GM04504 (cell line): ENCODE results near the gene B4GALNT3.

Experiments
- DNase-seq: peaks from one replicate; pipeline ENCODE4 v3.0.0-alpha.2; 2012; ENCODE audit warnings: low read depth

Gene B4GALNT3

DNA sequence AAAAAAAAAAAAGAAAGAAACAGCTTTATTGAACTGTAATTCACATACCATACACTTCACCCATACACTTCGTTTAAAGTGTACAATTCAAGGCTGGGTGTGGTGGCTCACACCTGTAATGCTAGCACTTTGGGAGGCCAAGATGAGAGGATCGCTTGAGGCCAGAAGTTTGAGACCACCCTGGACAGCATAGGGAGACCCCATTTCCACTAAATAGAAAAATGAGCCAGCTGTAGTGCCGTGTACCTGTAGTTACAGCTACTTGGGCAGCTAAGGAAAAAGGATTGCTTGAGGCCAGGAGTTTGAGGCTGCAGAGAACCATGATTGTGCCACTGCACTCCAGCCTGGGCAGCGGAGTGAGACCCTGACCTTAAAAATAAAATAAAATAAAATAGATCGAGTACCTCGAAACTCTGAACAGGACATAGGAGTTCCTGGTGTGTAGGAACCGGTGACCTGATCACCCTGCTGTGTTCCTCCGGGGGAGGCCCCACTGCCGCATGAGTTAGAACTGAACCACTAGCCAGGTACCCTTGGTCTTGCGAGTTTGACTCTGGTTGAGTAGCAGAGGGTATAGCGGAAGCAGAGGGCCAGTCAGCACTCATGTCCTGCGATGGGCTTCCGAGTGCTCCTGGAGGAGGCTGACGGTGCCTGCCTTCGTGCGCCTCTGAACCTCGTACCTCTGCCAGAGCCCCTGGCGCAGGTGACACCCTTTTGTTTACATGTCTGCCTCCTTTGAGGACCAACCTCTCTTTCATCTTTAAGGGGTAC lies 80.0 kb downstream of the B4GALNT3 start:
- no peak for DNase-seq

DNA sequence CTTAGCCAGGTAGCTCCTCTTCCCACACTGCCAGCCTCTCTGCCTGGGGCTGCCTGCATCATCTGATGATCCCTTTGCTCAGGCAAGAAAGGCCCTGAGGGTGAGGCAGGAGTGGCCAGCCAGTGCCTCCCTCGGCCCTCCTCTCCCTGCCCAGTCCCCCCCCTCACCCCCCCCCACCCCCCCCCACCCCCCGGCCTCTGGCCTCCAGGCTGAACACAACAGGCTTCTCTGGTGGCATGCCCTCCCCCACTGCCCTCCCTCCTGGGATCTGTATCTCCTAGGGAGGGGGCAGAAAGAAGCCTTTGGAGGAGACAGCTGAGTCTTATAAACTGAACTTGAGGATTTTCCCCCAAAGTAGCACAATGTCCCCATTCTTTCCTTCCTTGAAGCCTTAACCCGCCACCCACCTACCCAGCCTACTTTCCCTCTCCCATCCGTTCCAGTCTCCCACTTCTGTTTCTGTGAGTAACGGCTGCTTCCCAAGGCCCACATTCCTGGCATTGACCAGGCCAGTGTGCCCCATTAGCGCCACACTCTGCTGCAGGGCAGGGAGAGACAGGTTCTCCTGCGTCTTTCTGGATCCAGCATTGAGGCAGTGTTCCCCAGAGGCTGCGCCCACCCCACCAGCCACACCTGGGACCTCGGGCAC lies 82.1 kb downstream of the B4GALNT3 start:
- DNase-seq = no peak

DNA sequence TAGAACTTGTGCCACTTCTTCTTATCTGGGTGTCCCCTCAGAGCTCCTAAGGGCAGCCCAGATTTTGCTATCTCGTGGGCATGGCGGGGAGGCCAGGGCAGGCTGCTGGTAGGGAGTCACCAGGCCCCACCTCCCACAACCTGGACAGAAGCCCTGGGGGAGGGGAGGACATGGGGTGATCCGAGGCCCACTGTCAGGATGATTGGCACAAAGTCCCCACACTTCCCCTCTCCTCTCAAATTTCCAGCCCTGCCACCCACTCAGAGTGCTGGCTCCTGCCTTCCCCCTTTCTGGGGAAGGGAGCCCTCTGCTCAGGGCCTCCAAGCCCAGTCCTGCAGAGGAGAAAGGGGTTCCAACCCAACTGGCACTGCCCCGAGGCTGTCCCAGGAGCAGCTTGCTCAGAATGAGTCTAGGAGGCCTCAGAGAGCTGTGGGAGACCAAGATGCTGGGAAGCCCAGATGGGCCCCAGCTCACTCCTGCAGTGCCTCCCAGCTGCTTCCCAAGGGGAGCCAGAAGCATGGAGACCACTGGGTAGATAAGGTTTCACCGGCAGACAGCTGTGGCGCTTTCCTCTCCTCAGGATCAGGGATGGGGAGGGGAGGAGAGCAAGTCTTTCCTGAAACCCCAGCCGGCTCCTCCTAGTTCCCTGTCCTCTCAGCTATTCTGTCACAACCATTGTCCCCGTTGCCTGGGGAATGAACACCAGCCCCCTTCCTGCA lies 82.8 kb downstream of the B4GALNT3 start:
- DNase-seq = no peak

DNA sequence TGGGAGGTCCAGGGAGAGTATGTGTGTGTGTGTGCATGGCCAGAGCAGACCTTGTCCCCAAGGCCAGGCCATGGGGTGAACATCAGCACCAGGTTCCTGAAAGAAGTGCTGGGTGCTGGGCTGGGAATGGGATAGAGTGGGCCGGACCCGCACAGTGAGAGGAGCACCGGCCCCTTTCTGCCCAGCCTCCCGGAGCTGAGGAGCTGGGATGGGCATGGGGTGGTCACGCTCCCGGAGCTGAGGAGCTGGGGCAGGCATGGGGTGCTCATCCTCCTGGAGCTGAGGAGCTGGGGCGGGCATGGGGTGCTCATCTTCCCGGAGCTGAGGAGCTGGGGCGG lies 83.3 kb downstream of the B4GALNT3 start:
- no peak for DNase-seq

DNA sequence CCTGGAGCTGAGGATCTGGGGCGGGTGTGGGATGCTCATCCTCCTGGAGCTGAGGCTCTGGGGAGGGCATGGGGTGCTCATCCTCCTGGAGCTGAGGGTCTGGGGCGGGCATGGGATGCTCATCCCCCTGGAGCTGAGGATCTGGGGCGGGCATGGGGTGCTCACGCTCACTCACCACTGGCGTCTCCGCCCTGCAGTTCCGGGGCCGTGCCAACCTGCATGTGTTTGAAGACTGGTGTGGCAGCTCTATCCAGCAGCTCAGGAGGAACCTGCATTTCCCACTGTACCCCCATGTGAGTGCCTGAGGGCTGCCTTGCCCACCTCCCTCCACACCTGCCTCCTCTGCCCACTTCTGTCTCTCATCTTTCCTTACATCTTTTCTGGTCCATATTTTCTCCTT lies 84.4 kb downstream of the B4GALNT3 start:
- DNase-seq = no peak

DNA sequence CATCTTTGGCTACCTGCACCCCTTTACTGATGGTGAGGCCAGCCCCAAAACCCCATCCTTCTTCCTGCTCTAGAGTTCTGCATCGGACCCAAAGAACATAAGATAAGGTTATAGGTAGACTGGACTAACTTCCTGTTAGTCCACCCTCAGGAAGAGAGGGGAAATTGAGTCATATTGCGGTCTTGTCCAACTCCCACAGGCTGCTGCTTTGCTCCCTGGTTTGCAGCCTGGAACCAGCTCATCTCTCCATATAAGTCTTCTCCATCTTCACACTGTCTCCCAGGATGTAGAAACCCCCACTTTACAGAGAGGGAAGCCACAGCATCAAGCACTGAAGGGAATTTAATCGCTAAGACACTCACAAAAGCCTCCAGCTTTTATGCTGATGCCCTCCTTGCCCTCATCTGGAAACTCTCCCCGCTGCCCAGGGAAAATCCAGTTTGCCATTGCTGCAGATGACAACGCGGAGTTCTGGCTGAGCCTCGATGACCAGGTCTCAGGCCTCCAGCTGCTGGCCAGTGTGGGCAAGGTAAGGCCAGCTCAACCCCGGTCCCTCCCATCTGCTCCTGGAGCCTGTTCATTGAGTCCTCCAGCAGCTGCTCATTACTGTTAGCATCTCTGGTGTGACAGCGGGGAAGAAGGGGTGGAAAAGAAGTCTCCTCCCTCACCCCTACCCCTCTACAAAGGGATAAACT lies 85.3 kb downstream of the B4GALNT3 start:
- no peak for DNase-seq

DNA sequence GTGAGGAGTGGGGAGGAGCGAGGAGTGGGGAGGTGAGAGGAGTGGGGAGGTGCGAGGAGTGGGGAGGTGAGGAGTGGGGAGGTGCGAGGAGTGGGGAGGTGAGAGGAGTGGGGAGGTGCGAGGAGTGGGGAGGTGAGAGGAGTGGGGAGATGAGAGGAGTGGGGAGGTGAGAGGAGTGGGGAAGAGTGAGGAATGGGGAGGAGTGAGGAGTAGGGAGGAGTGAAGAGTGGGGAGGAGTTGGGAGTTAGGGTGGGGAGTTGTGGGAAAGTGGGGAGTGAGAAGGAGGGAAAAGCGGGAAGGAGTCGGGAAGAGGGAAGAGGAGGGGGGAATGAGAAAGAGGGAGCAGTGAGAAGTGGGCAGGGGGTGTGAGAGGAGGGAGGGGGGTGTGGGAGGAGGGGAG lies 86.1 kb downstream of the B4GALNT3 start:
- DNase-seq = no peak

DNA sequence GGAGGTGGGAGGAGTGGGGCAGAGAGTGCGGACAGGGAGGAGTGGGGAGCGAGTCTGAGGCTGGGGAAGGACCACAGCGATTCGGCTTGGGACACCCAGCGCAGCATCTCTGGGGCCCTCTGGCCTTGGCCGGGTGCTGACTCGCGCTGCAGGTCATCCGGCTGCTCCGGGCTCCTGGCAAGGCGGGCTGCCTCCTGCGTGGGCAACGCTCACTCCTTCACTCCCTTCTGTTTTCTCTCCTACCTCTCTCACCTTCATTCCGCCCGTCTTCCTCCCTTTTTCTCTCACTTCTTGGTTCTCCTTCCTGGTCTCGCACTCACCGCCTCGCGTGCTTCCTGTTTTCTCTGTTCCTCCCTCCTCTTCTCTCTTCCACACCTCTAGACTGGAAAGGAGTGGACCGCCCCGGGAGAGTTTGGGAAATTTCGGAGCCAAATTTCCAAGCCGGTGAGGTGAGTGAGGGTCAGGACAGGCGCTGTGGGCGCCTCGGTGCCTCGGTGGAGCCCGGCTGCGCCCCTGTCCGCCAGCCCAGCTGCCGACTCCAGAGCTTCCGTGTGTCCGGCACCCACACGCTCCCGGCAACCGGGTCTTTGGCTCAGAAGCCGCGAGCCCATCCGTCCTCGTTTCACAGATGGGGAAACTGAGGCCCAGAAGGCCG lies 86.7 kb downstream of the B4GALNT3 start:
- no peak for DNase-seq

DNA sequence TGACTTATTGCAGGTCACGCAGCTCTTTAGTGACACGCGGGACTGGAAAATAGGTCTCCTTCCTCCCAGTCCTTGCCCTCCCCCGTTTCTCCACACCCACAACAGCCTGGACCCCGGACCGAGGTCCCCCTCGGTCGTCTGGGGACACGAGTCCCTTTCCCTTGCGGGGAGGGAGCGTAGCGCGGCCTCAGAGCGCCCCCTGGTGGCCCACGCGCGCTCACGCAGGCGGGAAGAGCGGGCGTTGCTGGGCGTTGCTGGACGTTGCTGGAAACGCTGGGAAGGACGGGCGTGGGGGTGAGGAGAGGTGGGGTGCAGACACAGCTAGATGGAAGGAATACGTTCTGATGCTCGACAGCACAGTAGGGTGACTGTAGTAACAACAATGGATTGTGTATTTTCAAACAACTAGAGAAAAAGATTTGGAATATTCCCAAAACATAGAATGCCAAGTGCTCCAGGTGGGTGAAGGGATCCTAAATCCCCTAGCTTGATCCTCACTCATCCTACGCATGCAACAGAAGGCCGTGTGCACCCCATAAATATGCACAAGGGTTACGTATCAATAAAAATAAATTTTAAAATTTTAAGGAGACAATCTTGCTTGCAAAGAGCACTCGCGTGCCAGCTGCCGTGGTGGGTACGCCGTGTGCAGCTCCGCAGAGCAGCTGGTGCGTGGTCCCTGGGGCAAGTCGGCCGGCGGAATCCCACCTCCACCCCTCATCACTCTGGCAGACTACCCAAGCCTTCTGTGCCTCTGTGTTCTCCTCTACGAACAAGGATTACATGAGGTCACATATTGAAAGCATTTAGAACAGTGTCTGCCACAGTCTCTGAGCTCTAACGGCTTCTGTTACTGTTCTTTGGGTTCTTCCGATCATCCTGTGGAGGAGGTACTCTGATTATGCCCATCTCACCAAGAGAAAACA lies 87.4 kb downstream of the B4GALNT3 start:
- DNase-seq = no peak

DNA sequence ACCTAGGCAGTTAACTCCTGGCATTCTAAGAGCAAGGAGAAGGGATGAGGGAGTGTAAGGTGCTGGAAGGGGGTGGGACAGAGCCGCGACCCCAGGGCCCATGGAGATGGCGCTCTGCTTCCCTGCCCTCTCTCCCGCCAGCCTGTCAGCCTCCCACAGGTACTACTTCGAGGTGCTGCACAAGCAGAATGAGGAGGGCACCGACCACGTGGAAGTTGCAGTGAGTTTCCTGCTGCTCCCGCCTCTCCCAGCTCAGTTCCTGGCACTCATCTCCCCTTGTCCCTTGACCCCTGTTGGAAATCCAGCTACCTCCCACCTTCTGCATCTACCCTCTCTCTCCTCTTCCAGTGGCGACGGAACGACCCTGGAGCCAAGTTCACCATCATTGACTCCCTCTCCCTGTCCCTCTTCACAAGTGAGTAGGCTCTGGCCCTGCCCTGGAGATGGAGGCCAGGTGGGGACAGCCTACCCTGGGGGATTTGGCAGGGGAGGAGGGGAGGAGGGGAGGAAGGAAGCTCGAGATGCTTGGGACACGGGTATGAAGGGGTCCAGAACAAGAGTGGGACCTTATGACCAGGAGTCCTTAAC lies 88.2 kb downstream of the B4GALNT3 start:
- DNase-seq = no peak

DNA sequence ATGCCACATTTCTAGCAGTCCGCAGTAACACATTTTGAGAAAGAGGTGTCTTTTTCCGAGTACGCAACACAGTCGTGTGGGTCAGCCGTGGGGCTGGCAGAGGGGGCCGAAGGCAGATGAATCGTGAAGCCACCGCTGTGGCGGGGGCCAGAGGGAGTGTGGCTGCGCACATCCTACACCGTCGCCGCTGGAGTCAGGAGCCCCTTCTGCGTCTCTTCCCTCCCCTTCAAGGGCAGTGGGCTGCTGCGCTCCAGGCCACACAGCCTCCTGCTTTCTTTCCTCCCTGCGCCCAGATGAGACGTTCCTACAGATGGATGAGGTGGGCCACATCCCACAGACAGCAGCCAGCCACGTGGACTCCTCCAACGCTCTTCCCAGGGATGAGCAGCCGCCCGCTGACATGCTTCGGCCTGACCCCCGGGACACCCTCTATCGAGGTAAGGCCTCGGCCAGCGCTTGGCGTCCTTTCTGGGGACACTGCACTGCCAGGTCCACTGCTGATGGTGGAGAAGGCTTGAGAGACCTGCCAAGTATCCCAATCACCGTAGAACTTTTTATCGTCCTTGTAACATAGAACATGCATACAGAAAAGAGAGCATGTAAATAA lies 89.8 kb downstream of the B4GALNT3 start:
- DNase-seq = no peak

DNA sequence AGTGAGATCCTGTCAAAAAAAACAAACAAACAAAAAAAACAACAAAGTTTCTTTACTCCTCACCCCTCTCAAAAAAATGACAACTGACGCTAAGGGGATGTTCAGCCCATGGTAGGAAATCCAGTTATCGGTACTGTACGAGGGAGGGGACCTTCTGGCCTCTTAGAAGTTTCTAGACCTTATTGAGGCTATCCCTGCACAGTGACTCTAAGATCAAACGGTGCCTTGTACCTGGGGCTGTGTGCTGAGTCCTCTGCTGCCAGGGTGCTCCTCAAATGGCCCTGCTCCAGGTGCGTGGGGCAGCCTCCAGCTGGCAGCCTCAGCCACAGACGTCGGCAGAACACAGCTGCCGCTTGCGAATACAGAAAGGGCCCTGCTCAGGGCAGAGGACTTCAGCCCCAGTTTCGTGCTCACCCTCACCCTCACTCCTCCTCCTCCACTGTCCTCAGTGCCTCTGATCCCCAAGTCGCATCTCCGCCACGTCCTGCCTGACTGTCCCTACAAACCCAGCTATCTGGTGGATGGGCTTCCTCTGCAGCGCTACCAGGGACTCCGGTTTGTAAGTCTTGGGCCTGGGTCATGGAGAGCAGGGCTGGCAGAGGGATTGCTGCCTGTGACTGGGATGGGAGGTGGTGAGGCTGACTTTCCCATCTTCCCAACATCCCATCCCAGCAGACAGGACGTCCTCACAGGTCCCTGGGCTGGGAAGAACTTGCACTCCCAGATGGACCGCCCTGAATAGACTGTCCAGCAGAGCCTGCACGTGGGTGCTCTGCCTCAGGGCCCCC lies 90.9 kb downstream of the B4GALNT3 start:
- DNase-seq = no peak

DNA sequence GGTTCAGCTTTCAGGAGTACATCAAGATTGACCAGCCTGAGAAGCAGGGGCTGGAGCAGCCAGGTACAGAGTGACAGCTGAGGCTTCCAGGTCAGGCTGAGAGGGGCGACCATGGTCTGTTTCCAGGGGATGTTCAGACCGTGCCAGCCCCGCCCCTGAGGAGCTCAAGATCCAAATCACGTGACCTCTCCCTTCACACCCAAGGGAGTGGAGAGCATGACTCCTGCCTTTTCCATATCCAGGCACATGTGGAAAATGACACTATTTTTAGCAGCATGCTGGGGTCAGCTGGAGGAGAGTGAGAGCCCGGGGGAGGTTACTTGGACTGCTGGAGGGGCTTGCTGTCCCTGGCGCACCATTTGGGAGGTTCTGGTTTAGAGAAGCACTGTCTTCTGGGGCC lies 92.7 kb downstream of the B4GALNT3 start:
- no peak for DNase-seq

DNA sequence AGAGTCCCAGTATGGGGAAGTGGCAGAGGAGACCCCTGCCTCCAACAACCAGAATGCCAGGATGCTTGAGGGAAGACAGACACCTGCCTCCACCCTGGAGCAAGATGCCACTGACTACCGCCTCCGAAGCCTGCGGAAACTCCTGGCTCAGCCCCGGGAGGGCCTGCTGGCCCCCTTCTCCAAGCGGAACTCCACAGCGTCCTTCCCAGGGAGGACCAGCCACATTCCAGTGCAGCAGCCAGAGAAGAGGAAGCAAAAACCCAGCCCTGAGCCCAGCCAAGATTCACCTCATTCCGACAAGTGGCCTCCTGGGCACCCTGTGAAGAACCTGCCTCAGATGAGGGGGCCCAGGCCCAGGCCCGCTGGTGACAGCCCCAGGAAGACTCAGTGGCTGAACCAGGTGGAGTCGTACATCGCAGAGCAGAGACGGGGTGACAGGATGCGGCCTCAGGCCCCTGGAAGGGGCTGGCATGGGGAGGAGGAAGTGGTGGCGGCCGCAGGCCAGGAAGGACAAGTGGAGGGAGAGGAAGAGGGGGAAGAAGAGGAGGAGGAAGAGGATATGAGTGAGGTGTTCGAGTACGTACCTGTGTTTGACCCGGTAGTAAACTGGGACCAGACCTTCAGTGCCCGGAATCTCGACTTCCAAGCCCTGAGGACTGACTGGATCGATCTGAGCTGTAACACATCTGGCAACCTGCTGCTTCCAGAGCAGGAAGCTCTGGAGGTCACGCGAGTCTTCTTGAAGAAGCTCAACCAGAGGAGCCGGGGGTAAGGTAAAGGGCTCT lies 93.7 kb downstream of the B4GALNT3 start:
- DNase-seq = no peak

DNA sequence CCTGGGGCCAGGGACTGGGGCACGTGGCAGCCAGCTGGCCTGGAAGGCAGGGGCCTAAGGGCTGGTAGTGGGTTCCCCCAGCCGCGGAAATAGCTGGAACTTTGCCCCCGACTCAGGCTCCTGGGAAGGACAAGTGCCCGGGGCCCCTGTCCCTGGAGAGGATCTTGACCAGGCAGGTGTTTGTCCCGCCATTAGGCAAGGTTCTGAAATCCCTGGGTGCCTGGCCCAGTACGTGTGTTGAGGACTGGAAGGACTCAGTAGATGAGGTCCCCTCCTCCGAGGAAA lies 94.2 kb downstream of the B4GALNT3 start:
- no peak for DNase-seq

DNA sequence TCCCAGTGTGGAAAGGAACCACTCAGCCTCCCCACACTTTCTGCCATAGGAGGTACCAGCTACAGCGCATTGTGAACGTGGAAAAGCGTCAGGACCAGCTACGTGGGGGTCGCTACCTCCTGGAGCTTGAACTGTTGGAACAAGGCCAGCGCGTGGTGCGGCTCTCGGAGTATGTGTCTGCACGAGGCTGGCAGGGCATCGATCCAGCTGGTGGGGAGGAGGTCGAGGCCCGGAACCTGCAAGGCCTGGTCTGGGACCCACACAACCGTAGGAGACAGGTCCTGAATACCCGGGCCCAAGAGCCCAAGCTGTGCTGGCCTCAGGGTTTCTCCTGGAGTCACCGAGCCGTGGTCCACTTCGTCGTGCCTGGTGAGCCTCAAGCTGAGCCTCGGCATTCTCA lies 96.8 kb downstream of the B4GALNT3 start:
- DNase-seq = no peak

DNA sequence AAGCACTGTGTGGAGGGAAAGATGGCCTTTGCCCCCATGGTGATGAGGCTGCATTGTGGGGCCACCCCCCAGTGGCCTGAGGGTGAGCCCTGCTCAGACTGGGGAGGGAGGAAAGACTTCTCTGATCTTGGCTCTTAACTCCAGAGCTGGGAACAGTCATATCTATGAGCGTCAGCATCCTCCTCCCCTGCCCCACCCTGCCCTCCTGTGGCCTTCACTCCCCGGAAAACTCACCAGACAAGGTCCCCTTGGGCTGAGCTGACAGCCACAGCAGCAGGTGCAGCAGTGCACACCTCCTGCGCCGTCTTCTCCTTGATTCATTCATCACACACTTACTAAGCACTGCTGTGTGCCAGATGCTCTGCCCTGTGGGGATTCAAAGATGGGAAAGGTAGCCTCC lies 98.8 kb downstream of the B4GALNT3 start:
- DNase-seq = no peak

DNA sequence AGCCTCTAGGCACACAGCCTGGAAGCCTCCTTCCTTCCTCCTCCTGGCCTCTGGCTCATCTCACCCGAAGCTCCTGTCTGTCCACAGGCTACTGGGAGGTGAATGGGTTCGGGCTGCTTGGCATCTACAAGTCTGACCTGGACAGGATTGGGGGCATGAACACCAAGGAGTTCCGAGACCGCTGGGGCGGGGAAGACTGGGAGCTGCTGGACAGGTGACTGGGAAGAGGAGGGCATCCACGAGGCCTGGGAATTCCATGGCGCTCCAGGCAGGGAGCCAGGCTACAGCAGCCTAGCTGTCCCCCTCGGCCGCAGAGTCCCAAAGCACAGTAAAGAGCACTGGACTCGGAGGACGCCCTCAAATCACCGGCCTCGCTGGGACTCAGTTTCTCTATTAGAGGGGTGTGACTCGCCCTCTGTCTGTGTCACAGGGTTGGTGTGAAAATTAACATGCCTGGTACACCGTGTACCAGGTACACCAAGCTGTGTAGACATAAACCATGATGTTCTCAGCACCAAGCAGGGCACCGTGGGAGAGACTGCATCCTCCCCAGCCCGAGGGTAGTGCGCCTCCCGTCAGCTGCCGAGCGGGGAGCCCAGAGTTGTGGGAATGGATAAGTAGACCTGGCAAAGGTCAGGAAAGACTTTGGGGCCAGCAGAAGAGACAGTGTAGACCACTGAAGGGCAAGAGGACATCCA lies 99.6 kb downstream of the B4GALNT3 start:
- DNase-seq = no peak
